NB4 (cell line): Measurements from ENCODE around the gene DMPK.

Source experiments
- CTCF ChIP-seq: IDR thresholded peaks from one replicate; pipeline ENCODE4 v1.5.1; 2012; ENCODE audit warnings: low read depth, low read length
- POLR2A ChIP-seq: IDR thresholded peaks from 2 replicates; pipeline ENCODE4 v1.6.1; 2011; ENCODE audit warnings: mild to moderate bottlenecking; ENCODE audit not compliant: insufficient read length; ENCODE audit errors: extremely low read depth

DNA sequence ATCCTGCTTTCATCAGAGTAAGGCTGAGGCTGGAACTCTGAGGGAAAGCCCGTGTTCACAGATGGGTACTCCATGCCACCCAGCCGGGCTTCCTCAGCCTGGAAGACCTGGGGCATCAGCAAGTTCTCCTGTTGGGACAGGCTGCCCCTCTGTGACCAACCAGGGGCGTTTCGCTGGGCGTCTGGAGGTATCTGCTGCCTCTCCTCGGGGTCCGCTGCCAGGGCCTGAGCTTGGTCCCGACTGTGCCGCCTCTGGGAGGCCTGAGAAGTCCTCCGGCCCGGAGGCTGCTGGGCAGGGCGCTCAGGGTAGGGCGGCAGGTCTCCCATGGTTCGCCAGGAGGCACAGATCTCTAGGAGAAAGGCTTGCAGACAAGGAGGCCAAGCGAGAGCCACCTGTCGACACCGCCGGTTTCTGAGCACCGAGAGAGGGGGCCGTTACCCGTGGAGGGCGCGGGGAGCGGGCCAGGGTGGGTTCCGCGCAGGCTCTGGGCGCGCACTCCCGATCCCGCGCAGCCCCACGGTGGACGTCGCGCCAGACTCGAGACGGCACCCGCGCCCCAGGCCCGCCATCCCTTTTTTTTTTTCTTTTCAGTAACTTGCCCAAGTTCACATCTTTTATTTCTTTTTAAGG lies 32.7 kb upstream of the DMPK start, which contains the start of gene RSPH6A:
- no peak for TF ChIP-seq CTCF
- TF ChIP-seq POLR2A: no peak
